Osteoblast (primary cell): Measurements from ENCODE around the gene CACNA2D3. TPM values are rescaled to one million over a fixed set of nuclear protein-coding genes. Genes with fewer than 3 reads are reported as not detected.

ENCODE experiments used
- DNase-seq: peaks from one replicate; pipeline ENCODE4 v3.0.0; 2011; ENCODE audit warnings: low spot score, mixed read lengths; ENCODE audit not compliant: insufficient read length; ENCODE audit errors: missing footprints
- H2AFZ ChIP-seq: 2 replicates; pipeline ENCODE4 v1.6.0; 2011; ENCODE audit warnings: mild to moderate bottlenecking, low read length
- H3K27ac ChIP-seq: 2 replicates; pipeline ENCODE4 v1.5.1; 2011; ENCODE audit warnings: mild to moderate bottlenecking, low read depth, low read length, moderate library complexity
- H3K27me3 ChIP-seq: 2 replicates; pipeline ENCODE4 v1.6.0; 2012; ENCODE audit warnings: mild to moderate bottlenecking, control low read depth, inconsistent platforms, low read length, moderate library complexity; ENCODE audit not compliant: insufficient read depth
- H3K36me3 ChIP-seq: 2 replicates; pipeline ENCODE4 v1.5.1; 2011; ENCODE audit warnings: mild to moderate bottlenecking, low read length, control low read depth, moderate library complexity; ENCODE audit not compliant: insufficient read depth
- H3K4me1 ChIP-seq: 2 replicates; pipeline ENCODE4 v1.5.1; 2011; ENCODE audit warnings: mild to moderate bottlenecking, low read length, control low read depth, moderate library complexity; ENCODE audit not compliant: insufficient read depth
- H3K4me2 ChIP-seq: 2 replicates; pipeline ENCODE4 v1.6.0; 2011; ENCODE audit warnings: mild to moderate bottlenecking, low read length; ENCODE audit not compliant: insufficient read depth
- H3K4me3 ChIP-seq: fragments of 200-600 bp; sonication (generic); 3 replicates; pipeline ENCODE4 v1.5.1; 2012; ENCODE audit warnings: mild to moderate bottlenecking, low read length, inconsistent platforms; ENCODE audit not compliant: insufficient read depth
- H3K79me2 ChIP-seq: 2 replicates; pipeline ENCODE4 v1.6.0; 2012; ENCODE audit warnings: mild to moderate bottlenecking, low read length, control low read depth, inconsistent platforms; ENCODE audit not compliant: insufficient read depth
- H3K9me3 ChIP-seq: 2 replicates; pipeline ENCODE4 v1.5.1; 2011; ENCODE audit warnings: low read depth, low read length, control low read depth
- H4K20me1 ChIP-seq: 2 replicates; pipeline ENCODE4 v1.6.0; 2012; ENCODE audit warnings: mild to moderate bottlenecking, low read length, control low read depth; ENCODE audit not compliant: insufficient read depth
- CTCF ChIP-seq: IDR thresholded peaks from 2 replicates; pipeline ENCODE4 v1.5.1; 2011; ENCODE audit warnings: mild to moderate bottlenecking, low read depth, low read length, moderate library complexity; ENCODE audit errors: extremely low read depth
- total RNA-seq: library from RNA; depleted of rRNA; stranded (reverse); fragments of >200 nt; gene quantifications from 2 replicates; pipeline ENCODE4 v1.2.3, GENCODE V29; 2012

Gene CACNA2D3
- total RNA-seq, 1 donor, result 0.36 TPM

- Histone ChIP-seq H3K4me2 (no peak overlapping the region), H3K9me3 (no peaks in the 10 kb centered on the region), H2AFZ (no peak overlapping the region), H3K79me2 (no peaks in the 10 kb centered on the region), H3K27me3 (no peaks in the 10 kb centered on the region), H3K4me3 (no peak overlapping the region), H3K36me3 (no peaks in the 10 kb centered on the region), H3K27ac (no peak overlapping the region), H3K4me1 (no peaks in the 10 kb centered on the region), H4K20me1 (no peaks in the 10 kb centered on the region)
- TF ChIP-seq CTCF, result no peak
- no peak for DNase-seq
Observed at GRCh38 chr3:54309601-54310000, 187.2 kb downstream of the CACNA2D3 start.

- no peak overlapping the region for H2AFZ ChIP-seq
- no peaks in the 10 kb centered on the region for H4K20me1 ChIP-seq
- H3K27me3 ChIP-seq, result no peaks in the 10 kb centered on the region
- H3K4me2 ChIP-seq, result no peak overlapping the region
- H3K4me1 ChIP-seq, result no peaks in the 10 kb centered on the region
- no peak overlapping the region for H3K4me3 ChIP-seq
- no peaks in the 10 kb centered on the region for H3K79me2 ChIP-seq
- DNase-seq, result no peak
- no peaks in the 10 kb centered on the region for H3K36me3 ChIP-seq
- no peak for TF ChIP-seq CTCF
- no peaks in the 10 kb centered on the region for H3K9me3 ChIP-seq
- no peak overlapping the region for H3K27ac ChIP-seq
Observed at GRCh38 chr3:54311211-54311747, 188.9 kb downstream of the CACNA2D3 start.

- no peaks in the 10 kb centered on the region for H3K27me3 ChIP-seq
- no peaks in the 10 kb centered on the region for H3K4me1 ChIP-seq
- no peaks in the 10 kb centered on the region for H3K9me3 ChIP-seq
- H3K4me3 ChIP-seq, result no peak overlapping the region
- H3K36me3 ChIP-seq, result no peaks in the 10 kb centered on the region
- DNase-seq, result no peak
- no peak overlapping the region for H3K4me2 ChIP-seq
- H3K79me2 ChIP-seq, result no peaks in the 10 kb centered on the region
- TF ChIP-seq CTCF, result no peak
- H2AFZ ChIP-seq, result no peak overlapping the region
- H4K20me1 ChIP-seq, result no peaks in the 10 kb centered on the region
- no peak overlapping the region for H3K27ac ChIP-seq
Observed at GRCh38 chr3:54312156-54312899, 190.0 kb downstream of the CACNA2D3 start.

GRCh38 chr3:54313418-54313817 is 191.1 kb downstream of the CACNA2D3 start:
- Histone ChIP-seq H3K9me3 (no peaks in the 10 kb centered on the region), H3K4me3 (no peak overlapping the region)

More at GRCh38 chr3:54313418-54313817, 191.1 kb downstream of the CACNA2D3 start:
- no peaks in the 10 kb centered on the region for H3K4me1 ChIP-seq
- no peaks in the 10 kb centered on the region for H3K27me3 ChIP-seq
- no peaks in the 10 kb centered on the region for H3K79me2 ChIP-seq
- no peaks in the 10 kb centered on the region for H4K20me1 ChIP-seq
- TF ChIP-seq CTCF, result no peak
- H2AFZ ChIP-seq, result no peak overlapping the region
- H3K4me2 ChIP-seq, result no peak overlapping the region
- no peaks in the 10 kb centered on the region for H3K36me3 ChIP-seq
- H3K27ac ChIP-seq, result no peak overlapping the region
- DNase-seq, result no peak
